Measurements from ENCODE around the gene NKD2.
"Not testable (repeated sequence)": the region's sequence is repeated elsewhere in the genome, so short reads cannot be mapped to it uniquely, and the experiment has no call there.

NKD2 gene

DNA sequence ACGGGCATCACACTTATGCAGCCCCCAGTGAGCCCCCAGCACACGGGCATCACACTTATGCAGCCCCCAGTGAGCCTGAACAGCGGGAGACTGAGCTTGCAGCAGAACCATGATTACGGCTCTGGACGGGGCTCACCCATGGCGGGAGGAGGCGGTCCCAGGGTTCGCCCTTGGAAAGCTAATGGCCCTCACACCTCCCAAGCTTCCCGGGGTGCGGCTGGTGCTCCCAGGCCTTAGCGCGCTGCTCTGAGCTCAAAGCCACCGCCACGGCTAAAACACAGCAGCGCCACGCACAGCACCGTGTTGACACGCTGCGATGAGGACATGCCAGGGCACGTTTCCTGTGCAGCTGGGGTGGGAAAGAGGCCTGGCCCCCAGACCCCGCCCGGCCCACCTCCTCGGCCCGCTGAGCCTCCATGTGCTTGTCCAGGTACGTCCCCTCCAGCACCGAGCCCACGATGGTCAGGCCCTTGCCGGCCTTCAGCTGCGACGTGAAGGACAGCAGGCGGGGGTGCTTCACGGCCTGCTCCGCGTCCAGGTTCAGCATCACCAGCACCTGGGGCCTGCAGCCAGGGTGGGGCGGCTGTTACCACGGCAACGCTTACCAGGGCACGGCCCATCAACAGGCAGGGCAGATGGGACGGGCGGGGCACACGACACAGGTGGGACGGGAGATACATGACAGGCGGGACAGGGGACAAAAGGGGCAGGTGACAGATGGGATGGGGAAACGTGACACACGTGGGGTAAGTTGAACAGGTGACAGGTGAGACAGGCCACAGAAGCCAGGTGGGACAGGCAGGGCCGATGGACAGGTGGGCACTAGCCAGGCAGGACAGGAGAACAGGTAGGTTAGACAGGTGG is 64.9 kb downstream of the NKD2 start:
- no peak for DNase-seq (ENCODE audit: low read depth)

DNA sequence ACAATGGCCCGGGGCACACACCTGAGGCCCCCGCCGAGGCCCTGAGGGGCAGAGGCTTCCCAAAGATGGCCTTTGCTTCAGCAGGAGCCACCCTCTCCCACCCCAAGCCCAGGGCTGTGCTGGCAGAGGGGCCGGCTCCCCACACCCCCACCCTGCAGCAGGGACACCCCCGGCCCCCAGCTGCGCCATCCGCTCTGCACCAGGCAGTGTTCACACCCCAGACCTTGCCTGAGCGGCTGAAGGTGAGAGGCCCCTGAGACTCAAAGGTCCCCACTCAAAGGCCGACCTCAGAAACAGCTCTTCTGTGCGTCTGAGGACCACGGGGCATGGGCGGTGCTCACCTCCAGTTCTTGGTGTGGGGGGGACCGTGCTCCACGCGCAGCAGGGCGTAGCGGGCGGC is 65.6 kb downstream of the NKD2 start:
- no peak for DNase-seq (ENCODE audit: low read depth)

DNA sequence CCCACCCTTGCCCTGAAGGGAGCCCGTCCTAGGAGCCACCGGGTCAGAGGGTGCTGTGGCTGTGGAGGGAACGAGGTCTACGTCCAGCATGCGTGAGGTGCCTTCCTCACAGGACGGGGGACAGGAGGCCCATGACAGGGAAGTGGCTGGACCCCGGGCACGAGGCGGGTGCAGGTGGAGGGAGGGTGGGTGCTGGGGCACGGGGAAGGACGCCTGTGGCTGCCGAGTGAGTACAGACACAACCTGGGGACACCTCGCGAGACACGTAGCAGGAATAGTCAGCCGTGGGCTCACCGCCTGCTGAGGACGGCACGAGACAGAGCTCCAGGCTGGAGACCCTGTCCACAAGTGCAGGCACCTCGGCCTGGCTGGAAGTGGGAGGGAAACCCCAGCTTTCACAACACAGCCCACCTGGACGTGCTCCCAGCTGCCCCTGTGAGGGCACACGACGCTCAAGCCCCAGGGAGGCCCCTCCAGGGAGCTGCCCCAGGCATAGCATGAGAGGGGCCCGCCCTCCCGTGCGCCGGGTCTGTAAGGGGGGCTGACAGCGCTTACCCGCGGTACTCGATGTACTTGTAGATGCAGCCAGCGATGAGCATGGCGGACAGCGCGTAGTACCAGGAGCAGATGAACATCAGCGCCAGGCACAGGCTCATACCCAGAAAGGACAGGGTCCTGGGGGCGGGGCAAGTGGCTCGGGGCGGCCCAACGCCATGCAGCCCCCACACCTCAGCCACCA is 66.4 kb downstream of the NKD2 start:
- DNase-seq (ENCODE audit: low read depth) = no peak

DNA sequence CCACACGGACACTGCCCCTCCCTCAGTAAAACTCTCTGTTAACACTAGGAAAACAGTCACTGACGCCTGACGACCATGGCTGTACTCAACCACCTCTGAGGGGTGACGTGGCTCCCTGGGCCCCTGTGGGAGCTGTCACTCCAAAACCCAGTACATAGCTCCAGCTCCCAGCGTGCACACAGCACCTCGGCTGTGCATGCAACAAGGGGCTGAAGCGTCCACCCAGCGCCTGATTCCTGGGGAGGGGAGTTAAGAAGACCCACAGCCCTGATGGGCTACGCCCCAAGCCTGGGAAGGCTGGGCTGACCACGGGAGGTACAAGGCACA is 66.9 kb downstream of the NKD2 start:
- DNase-seq (ENCODE audit: low read depth) = no peak

DNA sequence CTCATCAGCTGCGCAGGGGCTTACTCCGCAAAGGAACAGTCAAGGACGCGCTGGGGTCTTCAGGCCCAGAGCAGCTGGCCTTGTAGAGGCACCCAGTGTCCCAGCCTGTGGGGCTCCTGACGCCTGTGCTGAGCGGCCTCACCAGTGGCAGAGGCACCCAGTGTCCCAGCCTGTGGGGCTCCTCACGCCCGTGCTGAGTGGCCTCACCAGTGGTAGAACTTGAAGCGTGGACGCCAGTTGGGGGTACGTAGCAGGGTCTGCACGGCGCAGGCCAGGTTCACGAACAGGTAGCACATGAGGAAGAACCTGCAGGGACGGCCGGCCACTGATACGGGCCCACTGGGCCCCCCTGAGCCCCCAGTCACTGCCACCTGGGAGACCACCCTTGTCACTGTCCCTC is 67.3 kb downstream of the NKD2 start:
- DNase-seq (ENCODE audit: low read depth) = no peak

DNA sequence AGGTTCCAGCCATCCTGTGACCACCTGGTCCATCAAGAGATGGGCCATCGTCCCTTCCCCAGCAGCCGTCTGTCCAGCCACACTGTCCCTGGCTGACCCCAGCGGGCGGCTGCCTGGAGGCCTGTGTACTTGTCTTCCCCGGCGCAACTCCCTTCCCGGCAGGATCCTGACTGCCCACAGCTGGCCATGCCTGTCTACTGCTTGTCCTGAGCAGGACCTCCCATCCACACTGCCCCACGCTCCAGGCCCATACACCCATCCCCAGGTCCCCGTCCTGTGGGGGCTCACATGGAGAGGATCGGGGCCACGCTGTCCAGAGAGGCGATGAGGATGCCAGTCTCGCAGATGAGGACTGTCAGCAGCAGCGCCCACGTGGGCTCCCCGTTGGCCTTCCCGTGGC is 67.8 kb downstream of the NKD2 start:
- DNase-seq (ENCODE audit: low read depth) = no peak

DNA sequence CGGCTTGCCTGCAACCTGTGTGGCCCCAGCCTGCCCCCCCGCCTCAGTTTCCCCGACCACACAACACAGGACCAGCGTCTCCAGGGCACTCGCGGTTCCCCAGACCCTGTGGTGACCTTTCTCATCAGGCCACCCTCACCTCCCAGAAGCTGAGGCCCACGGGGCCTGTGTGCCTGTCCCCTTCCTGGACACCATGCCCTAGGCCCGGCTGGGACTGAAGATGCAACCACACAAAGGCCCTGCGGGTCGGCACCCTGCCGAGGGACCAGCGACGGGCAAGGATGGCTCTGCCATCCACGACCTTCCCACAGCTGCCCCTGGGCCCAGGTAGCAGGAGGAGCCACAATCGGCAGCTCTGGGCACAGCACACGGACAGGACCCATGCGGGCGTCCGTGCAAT is 68.4 kb downstream of the NKD2 start:
- DNase-seq (ENCODE audit: low read depth) = no peak

DNA sequence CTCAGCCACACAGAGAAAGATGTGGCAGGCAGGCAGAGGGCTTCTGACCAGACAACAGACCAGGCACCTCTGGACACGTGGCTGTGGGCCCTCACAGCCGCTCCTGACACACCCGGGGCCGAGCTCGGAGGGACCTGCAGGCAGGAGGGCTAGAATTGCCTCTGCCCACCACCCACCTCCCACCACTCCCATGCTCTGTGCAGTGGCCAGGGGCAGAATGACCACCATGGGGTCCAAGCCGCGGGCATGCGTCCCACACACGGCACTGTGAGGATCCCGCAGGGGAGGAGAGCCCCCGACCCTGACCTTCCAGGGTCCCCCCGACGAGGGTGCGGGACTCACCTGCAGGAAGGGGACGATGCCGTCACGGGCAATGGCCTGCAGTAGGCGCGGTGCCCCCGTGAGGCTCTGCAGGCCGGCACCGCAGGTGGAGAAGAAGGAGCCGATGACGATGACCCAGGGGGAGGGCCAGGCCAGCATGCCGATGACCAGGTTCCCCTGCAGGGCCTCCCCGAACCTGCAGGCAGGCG is 69.0 kb downstream of the NKD2 start:
- DNase-seq (ENCODE audit: low read depth) = no peak

DNA sequence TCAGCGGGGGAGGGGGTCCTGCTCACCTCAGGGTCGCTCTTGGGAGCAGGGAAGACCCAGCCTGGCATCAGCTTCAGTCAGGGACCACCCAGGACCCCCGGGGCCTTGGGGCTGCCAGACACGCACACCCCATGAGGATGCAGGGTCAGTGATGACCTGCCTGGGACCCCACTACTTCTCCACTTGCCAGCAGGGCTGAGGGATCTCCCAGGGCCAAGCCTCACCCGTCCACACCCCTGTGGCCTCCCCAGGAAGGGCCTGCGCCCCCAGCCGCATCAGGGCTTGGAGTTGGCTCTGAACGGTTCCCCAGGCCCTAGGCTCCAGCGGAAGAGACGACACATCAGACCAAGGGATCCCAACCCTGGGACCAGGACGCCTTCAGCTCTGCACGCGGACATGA is 69.6 kb downstream of the NKD2 start:
- no peak for DNase-seq (ENCODE audit: low read depth)

DNA sequence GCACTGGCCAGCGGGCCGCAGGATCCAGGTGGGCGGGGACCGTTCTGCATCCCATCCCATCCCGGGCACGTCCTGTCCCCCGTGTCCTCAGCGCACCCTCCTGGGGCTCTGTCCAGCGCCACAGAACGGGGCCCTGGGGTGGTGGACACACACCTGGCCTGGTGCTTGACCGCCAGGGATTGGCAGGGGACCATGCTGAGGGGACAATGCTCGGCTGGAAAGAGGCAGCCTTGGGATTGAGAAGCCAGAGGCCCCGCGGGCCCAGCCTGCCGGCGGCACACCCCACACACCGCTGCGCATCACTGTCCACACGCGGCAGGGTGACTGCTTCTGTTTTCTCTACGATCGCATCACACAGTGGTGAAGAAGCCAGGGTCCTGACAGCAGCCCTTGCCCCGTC is 70.2 kb downstream of the NKD2 start:
- no peak for DNase-seq (ENCODE audit: low read depth)

DNA sequence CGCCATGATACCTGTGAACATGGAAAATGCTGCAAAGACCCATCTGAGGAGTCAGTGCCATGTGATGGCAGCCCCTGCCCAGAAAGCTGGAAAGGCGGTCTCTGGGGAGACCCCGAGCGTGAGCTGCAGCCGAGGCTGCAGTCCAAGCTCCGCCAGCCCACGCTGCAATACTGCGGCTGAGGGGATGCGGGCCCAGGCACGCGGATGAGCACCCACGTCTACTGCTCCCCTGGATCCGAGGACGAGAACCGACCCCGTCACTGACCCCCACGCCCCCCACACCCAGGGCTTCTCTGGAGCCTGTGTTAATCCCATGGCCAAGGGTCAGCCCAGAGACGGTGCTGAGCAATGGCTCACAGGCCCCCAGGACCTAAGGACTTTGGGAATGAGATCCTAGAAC is 70.9 kb downstream of the NKD2 start:
- DNase-seq (ENCODE audit: low read depth) = no peak

DNA sequence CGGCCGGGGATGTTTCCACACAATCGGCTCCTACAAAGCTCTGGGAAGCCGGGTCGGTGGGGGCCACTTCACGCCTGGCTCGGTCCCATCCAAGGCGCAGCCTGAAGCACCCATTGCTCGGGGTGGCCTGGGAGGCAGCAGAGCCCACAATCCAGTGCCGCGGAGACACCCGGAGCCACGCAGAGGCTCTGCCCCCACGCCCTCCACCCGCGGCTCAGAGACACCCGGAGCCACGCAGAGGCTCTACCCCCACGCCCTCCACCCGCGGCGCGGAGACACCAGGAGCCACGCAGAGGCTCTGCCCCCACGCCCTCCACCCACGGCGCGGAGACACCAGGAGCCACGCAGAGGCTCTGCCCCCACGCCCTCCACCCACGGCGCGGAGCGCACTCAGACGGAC is 71.4 kb downstream of the NKD2 start:
- DNase-seq (ENCODE audit: low read depth) = no peak

DNA sequence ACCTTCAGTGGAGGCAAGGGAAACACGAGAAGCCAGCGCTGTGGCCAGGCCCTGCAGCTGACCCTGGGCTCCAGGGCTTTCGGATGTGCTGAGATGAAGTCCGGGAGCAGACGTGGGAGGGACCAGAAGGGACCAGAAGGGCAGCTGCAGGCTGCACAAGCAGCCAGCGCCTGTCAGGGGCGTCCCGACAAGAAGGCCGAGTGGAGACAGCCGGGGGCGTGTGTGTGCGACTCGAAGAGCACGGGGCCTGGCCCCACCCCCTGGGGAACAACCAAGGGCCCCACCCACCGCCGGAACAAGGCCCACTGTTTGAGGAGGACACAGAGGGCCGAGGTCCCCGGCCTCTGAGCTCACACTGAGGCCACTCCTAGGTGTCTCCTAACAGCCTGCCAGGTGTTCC is 71.8 kb downstream of the NKD2 start:
- no peak for DNase-seq (ENCODE audit: low read depth)

DNA sequence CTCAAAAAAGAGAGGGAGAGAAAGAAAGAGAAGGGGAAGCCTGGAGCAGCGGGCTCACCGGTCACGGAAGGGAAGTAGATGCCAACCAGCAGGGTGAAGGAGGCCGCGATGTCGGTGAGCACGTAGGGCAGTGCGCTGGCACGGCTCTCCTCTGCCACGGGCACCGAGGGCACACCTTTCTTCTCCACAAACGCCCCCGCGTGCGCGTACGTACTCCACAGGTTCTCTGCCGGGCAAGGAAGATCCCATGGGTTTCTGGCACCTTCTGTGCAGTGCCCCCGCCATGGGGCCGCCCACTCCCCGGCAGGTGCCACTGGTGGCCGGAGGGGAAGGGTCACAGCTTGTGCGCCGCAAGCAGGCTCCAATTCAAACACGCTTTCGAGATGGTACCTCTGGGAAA is 72.9 kb downstream of the NKD2 start:
- no peak for DNase-seq (ENCODE audit: low read depth)

DNA sequence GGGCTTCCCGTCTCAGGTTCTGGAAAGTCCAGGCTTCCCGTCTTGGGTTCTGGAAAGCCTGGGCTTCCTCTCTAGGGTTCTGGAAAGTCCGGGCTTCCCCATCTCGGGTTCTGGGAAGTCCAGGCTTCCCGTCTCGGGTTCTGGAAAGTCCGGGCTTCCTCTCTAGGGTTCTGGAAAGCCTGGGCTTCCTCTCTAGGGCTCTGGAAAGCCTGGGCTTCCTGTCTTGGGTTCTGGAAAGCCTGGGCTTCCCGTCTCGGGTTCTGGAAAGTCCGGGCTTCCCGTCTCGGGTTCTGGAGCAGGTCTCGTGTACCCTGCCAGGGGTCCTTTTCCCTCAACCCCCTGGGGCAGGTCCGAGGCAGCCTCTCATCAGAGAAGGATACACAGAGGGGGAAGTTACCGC is 74.4 kb downstream of the NKD2 start:
- DNase-seq (ENCODE audit: low read depth) = not testable (repeated sequence)

DNA sequence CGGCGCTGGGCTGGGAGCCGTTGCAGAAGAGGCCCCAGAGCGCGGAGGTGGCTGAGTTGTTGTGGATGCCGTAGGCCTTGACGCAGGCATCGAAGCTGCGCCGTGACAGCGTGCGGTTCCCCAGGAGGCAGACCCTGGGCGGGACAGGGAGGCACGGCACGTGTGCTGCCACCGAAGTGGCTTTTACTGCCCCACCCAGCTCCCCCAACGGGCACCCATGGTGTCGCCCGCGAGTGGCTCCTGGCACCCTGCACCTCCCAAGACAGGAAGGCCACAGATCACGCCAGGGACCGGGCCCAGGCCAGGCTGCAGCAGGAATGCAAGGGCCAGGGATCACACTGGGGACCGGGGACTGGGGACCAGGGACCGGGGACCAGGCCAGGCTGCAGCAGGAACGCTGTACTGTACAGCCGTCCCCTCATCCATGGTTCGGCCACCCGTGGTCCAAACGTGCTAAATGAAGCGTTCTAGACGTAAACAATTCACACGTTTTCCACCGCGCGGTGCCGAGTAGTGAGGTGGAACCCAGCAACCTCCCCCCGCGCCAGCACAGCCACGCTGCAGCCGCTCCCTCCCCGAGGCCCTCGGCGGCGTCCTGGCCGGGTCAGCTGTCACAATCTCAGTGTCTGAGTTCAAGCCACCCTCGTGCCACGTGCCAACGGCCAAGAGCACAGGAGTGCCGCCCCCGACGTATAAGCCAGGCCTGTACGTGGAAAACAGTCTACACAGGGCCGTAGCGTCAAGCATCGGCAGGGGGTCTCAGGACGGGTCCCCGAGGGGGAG is 75.4 kb downstream of the NKD2 start:
- no peak for DNase-seq (ENCODE audit: low read depth)

DNA sequence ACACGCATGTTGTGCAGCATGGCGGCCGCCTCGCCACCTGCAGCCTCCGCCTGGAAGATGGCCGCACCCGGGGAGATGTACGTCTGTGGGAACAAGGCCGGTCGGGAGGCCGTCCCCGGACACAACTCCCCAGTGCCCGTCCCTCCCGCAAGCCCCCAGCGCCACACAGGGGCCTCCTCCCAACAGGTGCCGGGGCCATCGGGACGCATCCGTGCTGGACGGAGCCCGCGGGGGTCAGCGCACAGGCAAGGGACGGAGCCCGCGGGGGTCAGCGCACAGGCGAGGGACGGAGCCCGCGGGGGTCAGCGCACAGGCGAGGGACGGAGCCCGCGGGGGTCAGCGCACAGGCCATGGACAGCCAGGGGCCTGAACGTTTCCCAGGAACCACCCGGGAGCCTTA is 76.8 kb downstream of the NKD2 start:
- DNase-seq (ENCODE audit: low read depth) = no peak

DNA sequence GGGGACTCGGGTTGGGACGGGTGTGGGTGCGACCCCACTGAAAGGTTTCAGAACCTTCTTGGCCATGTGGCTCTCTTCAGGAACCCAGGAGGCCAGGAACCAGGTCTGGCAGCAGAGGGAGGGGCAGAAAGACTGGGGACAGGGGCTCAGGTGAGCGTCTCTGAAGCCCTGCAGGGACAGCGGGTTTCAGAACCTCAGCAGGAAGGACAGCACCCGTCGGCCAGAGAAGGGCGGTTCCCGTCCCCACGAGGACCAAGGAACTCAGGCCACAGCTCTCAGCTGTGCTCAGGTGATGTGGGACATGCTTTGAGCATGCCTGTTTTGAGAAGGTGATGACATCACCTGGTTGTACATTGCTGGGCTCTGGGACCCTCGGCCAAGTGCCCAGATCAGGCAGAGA is 77.5 kb downstream of the NKD2 start:
- no peak for DNase-seq (ENCODE audit: low read depth)

DNA sequence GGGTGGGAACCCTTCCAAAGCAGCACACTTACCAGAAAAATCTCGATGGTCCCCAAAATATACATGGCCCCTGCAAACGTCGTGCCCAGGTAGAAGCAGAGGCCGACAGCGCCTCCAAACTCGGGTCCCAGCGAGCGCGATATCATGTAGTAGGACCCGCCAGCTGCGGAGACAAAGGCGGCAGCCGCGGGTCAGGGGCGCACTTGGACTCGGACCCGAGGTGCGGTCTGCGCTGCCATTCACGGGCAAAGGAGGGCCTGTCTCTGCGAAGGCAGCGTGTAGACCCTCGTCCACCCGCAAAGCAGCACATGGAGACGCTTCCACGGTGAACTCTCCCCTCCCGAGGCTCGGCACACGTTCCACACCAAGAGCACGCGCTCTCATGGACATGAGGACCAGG is 78.3 kb downstream of the NKD2 start:
- no peak for DNase-seq (ENCODE audit: low read depth)

DNA sequence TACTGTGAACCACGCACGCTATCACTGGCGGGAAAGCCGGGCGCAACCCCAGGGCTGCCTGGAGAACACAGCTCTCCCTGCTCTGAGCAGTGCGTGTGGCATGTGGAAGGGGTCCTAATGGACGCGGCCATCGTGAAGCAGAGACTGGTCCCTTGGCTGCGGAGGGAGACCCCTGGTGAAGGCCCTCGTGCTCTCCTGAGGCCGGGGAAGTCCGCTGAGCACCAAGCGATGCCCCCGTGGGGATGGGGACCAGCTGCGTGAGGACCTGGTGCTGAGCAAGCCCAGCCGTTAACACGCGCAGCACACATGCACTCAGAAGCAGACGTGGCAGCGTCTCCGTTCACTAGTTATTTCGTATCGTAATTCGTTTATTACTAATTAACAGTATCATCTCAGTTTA is 78.8 kb downstream of the NKD2 start:
- no peak for DNase-seq (ENCODE audit: low read depth)

DNA sequence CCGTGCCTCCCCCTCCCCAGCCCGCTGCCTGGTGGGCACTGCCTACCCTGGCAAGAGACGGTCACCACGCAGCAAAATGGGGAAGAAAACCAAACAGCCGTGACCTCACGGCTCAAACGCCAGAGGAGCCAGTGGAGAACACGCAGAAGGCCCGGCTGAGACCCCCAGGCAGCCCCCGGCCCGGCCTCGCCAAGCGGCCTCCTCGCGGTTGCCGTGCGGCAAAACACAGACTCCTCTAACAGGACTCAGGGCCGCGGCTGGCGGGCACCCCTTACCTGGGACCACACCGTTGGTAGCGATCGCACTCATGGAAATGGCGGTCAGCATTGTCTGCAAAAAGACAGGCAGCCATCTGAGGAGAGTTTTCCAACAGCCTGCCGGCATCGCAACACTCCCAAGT is 79.4 kb downstream of the NKD2 start:
- DNase-seq (ENCODE audit: low read depth) = no peak
